Right cardiac atrium (tissue), 5 donors: ENCODE data around the gene NHSL2. TPM values are rescaled to one million over a fixed set of nuclear protein-coding genes. Genes with fewer than 3 reads are reported as not detected.

ENCODE experiments used
- ATAC-seq, 2 donors: fragments of 200-7000 bp; cut with Tn5 transposase; one replicate each; pipeline versions ENCODE4 v1.8.0 to v1.9.1; 2020; ENCODE audit warnings: moderate library complexity in 2 of 2, mild to moderate bottlenecking in 1 of 2
- DNase-seq, 3 donors: peaks; one replicate each; pipeline ENCODE4 v3.0.0-alpha.2; 2020
- H3K27ac ChIP-seq: one replicate; pipeline ENCODE4 v1.5.1; 2013; ENCODE audit warnings: mild to moderate bottlenecking, low read length, control low read depth, moderate library complexity
- H3K27me3 ChIP-seq: one replicate; pipeline ENCODE4 v1.6.1; 2013; ENCODE audit not compliant: control insufficient read depth, insufficient read depth
- H3K4me1 ChIP-seq: one replicate; pipeline ENCODE4 v1.6.1; 2013; ENCODE audit warnings: low read length; ENCODE audit not compliant: control insufficient read depth, insufficient read depth
- H3K4me3 ChIP-seq: one replicate; pipeline ENCODE4 v1.5.1; 2013; ENCODE audit warnings: low read length, control low read depth
- H3K9me3 ChIP-seq: one replicate; pipeline ENCODE4 v1.6.1; 2013; ENCODE audit warnings: low read length; ENCODE audit not compliant: control insufficient read depth
- WGBS: extraction: QIAGEN DNeasy Blood & Tissue Kit; methylation state at CpG from one replicate; pipeline ENCODE4 v1.1.7; 2013; 5-methylcytosine and 5-hydroxymethylcytosine counted together
- intact Hi-C, 4 donors: fragments of 100-400 bp; cut with DNase I; formaldehyde crosslinking; loops; one replicate each; pipeline versions ENCODE4 v1.11.0 to v1.14.0; 2022 to 2023
- polyA plus RNA-seq: library from polyadenylated mRNA; stranded (reverse); fragments of 200-250 nt; gene quantifications from one replicate; pipeline ENCODE4 v1.2.3, GENCODE V29; 2013
- total RNA-seq, 4 donors: library from RNA; stranded (reverse); fragmentation: NEBNext Ultra II Directional; extraction: Animal tissue kit (Norgen Biotek cat#: 25700); gene quantifications; one replicate each; pipeline ENCODE4 v1.2.1, GENCODE V29; 2021
- donor health status: healthy with polysubstance abuse.
- donor health status: DM: no; HTN: yes; CAD: no.
- donor health status: DM: no; HTN: no; CAD: no.
- donor health status: DM: no; HTN: yes; CAD: no; lungs with severe emphysema.
- donor health status: DM: yes; HTN: yes; CAD: no.

Gene NHSL2
- total and polyA plus RNA-seq, 5 donors, result 2.4 to 9.2 (median 6.6) TPM

GRCh38 chrX:71998836-71999509 is 88.3 kb downstream of the NHSL2 start:
- Histone ChIP-seq H3K27ac (no peak overlapping the region), H3K4me1 (peaks cover 4% of the 10 kb centered on the region), H3K4me3 (no peak overlapping the region), H3K9me3 (no peaks in the 10 kb centered on the region), H3K27me3 (no peaks in the 10 kb centered on the region)
- DNase-seq (no peak), ATAC-seq (no peak)
- intact Hi-C loops, result loop anchor here in 2 of 4 donors (5.0 to 10.0 kb wide), 2 partner anchors 84 to 128 kb away; partner anchors contain the start of gene NHSL2 (in 1 of the 2)
- 10% methylated on average over 6 of the region's 6 CpGs for WGBS

- Histone ChIP-seq H3K4me1 (peaks cover 4% of the 10 kb centered on the region), H3K4me3 (no peak overlapping the region), H3K9me3 (no peaks in the 10 kb centered on the region), H3K27me3 (no peaks in the 10 kb centered on the region), H3K27ac (no peak overlapping the region)
- 96% methylated on average over 1 of the region's 1 CpG for WGBS
- DNase-seq (no peak), ATAC-seq (no peak)
- intact Hi-C loops, result loop anchor here in 2 of 4 donors (5.0 to 10.0 kb wide), 2 partner anchors 85 to 128 kb away; partner anchors contain the start of gene NHSL2 (in 1 of the 2)
These were observed 88.9 kb downstream of the NHSL2 start for GRCh38 chrX:71999535-71999934.

GRCh38 chrX:72001471-72001870 is 90.8 kb downstream of the NHSL2 start:
- no peaks in the 10 kb centered on the region for H3K27me3 ChIP-seq
- peaks cover 4% of the 10 kb centered on the region for H3K4me1 ChIP-seq
- ATAC-seq, result no peak
- DNase-seq, result no peak
- H3K9me3 ChIP-seq, result no peaks in the 10 kb centered on the region
- H3K4me3 ChIP-seq, result no peak overlapping the region
- H3K27ac ChIP-seq, result no peak overlapping the region
- intact Hi-C loops, result loop anchor here in 1 of 4 donors (5.0 kb wide), 1 partner anchor 126 kb away; no protein-coding TSS in a partner anchor
- 45% methylated on average over 3 of the region's 3 CpGs for WGBS

GRCh38 chrX:72001906-72002305 is 91.3 kb downstream of the NHSL2 start:
- DNase-seq (no peak), ATAC-seq (no peak)
- H3K4me1 ChIP-seq, result peaks cover 4% of the 10 kb centered on the region
- no peaks in the 10 kb centered on the region for H3K9me3 ChIP-seq
- WGBS, result 100% methylated on average over 2 of the region's 2 CpGs
- no peak overlapping the region for H3K27ac ChIP-seq
- intact Hi-C loops, result loop anchor here in 1 of 4 donors (5.0 kb wide), 1 partner anchor 125 kb away; no protein-coding TSS in a partner anchor
- no peaks in the 10 kb centered on the region for H3K27me3 ChIP-seq
- no peak overlapping the region for H3K4me3 ChIP-seq

- H3K4me3 ChIP-seq, result no peak overlapping the region
- no peak for ATAC-seq
- WGBS, result 71% methylated on average over 6 of the region's 6 CpGs
- H3K9me3 ChIP-seq, result no peaks in the 10 kb centered on the region
- no peak overlapping the region for H3K27ac ChIP-seq
- no peak for DNase-seq
- no peaks in the 10 kb centered on the region for H3K4me1 ChIP-seq
- intact Hi-C loops, result loop anchor here in 1 of 4 donors (5.0 kb wide), 1 partner anchor 124 kb away; no protein-coding TSS in a partner anchor
- H3K27me3 ChIP-seq, result no peaks in the 10 kb centered on the region
These were observed 92.2 kb downstream of the NHSL2 start for GRCh38 chrX:72002875-72003274.

GRCh38 chrX:72003811-72004750 is 93.4 kb downstream of the NHSL2 start:
- DNase-seq (peak; percentile 46 to 80 (median 73)), ATAC-seq (peak; percentile 75 to 88)
- Histone ChIP-seq H3K4me1 (no peaks in the 10 kb centered on the region), H3K4me3 (no peak overlapping the region), H3K9me3 (no peaks in the 10 kb centered on the region), H3K27me3 (no peaks in the 10 kb centered on the region), H3K27ac (peak overlapping the region; percentile 5)
- intact Hi-C loops, result loop anchor here in 1 of 4 donors (5.0 kb wide), 1 partner anchor 123 kb away; no protein-coding TSS in a partner anchor
- 21% methylated on average over 17 of the region's 17 CpGs for WGBS

- Histone ChIP-seq H3K27ac (no peak overlapping the region), H3K27me3 (no peaks in the 10 kb centered on the region)
- no peak for DNase-seq
These were observed 94.4 kb downstream of the NHSL2 start for GRCh38 chrX:72005046-72005445.

GRCh38 chrX:72006461-72006860 is 95.8 kb downstream of the NHSL2 start:
- WGBS, result 96% methylated on average over 4 of the region's 4 CpGs
- no peak for ATAC-seq

More at GRCh38 chrX:72005046-72005445, 94.4 kb downstream of the NHSL2 start:
- H3K9me3 ChIP-seq, result no peaks in the 10 kb centered on the region
- intact Hi-C loops, result no loop called here
- no peak overlapping the region for H3K4me3 ChIP-seq
- H3K4me1 ChIP-seq, result no peaks in the 10 kb centered on the region
- no peak for ATAC-seq
- 95% methylated on average over 2 of the region's 2 CpGs for WGBS

GRCh38 chrX:72009731-72010130 is 99.1 kb downstream of the NHSL2 start:
- Histone ChIP-seq H3K27ac (no peak overlapping the region), H3K9me3 (no peaks in the 10 kb centered on the region), H3K4me1 (no peaks in the 10 kb centered on the region), H3K27me3 (no peaks in the 10 kb centered on the region), H3K4me3 (no peak overlapping the region)
- WGBS, result 96% methylated on average over 2 of the region's 2 CpGs
- intact Hi-C loops, result no loop called here
- ATAC-seq, result no peak
- DNase-seq, result no peak

More at GRCh38 chrX:72006461-72006860, 95.8 kb downstream of the NHSL2 start:
- DNase-seq, result no peak
- H3K4me3 ChIP-seq, result no peak overlapping the region
- H3K27me3 ChIP-seq, result no peaks in the 10 kb centered on the region
- H3K9me3 ChIP-seq, result no peaks in the 10 kb centered on the region
- H3K27ac ChIP-seq, result no peak overlapping the region
- intact Hi-C loops, result no loop called here
- no peaks in the 10 kb centered on the region for H3K4me1 ChIP-seq

GRCh38 chrX:72011734-72012133 is 101.1 kb downstream of the NHSL2 start:
- Histone ChIP-seq H3K4me1 (no peaks in the 10 kb centered on the region), H3K4me3 (no peak overlapping the region), H3K9me3 (no peaks in the 10 kb centered on the region), H3K27me3 (no peaks in the 10 kb centered on the region), H3K27ac (no peak overlapping the region)
- DNase-seq, result no peak
- WGBS, result 85% methylated on average over 2 of the region's 2 CpGs
- intact Hi-C loops, result no loop called here
- no peak for ATAC-seq
